ENCODE results near the gene GOLT1A. TPM values are rescaled to one million over a fixed set of nuclear protein-coding genes. Genes with fewer than 3 reads are reported as not detected.

The GOLT1A gene
- polyA plus RNA-seq, 1 donor from 2014 or later: not detected

GRCh38 chr1:204181116-204181515 is 32.7 kb downstream of the GOLT1A start:
- Histone ChIP-seq H3K4me2 (ENCODE audit: low read length) (no peak overlapping the region), H3K36me3 (ENCODE audit: insufficient read depth, low read length) (no peaks in the 10 kb centered on the region), H3K79me2 (replicated peaks; ENCODE audit: insufficient read depth, low read length) (no peaks in the 10 kb centered on the region), H3K4me3 (ENCODE audit: low read length) (no peak overlapping the region), H3F3A (ENCODE audit: insufficient read depth, low read length, poor library complexity, severe bottlenecking) (no peaks in the 10 kb centered on the region), H3K9me2 (ENCODE audit: insufficient read depth, low read length) (no peaks in the 10 kb centered on the region), H3K9me3 (ENCODE audit: low read length) (no peaks in the 10 kb centered on the region), H3K27me3 (ENCODE audit: insufficient read depth, low read depth, low read length) (no peaks in the 10 kb centered on the region), H4K20me1 (ENCODE audit: insufficient read depth) (no peaks in the 10 kb centered on the region), H2AFZ (ENCODE audit: low read depth, low read length) (no peak overlapping the region), H3K27ac (ENCODE audit: low read length) (no peak overlapping the region), H3K9ac (ENCODE audit: low read length) (no peak overlapping the region)
- TF ChIP-seq MXI1 (conservative IDR thresholded peaks at IDR 0.05; ENCODE audit: poor library complexity, severe bottlenecking) (no peak), TAF1 (IDR thresholded peaks at IDR 0.05; ENCODE audit: low read depth) (no peak), EZH2 (IDR thresholded peaks at IDR 0.05; ENCODE audit: borderline replicate concordance, insufficient read depth, low read length, poor library complexity, severe bottlenecking) (no peak)

- Histone ChIP-seq H3K79me2 (replicated peaks; ENCODE audit: insufficient read depth, low read length) (no peaks in the 10 kb centered on the region), H3K9ac (ENCODE audit: low read length) (no peak overlapping the region), H3K4me3 (ENCODE audit: low read length) (no peak overlapping the region), H3F3A (ENCODE audit: insufficient read depth, low read length, poor library complexity, severe bottlenecking) (no peaks in the 10 kb centered on the region), H2AFZ (ENCODE audit: low read depth, low read length) (no peak overlapping the region), H3K27me3 (ENCODE audit: insufficient read depth, low read depth, low read length) (no peaks in the 10 kb centered on the region), H3K9me2 (ENCODE audit: insufficient read depth, low read length) (no peaks in the 10 kb centered on the region), H3K4me2 (ENCODE audit: low read length) (no peak overlapping the region), H4K20me1 (ENCODE audit: insufficient read depth) (no peaks in the 10 kb centered on the region), H3K36me3 (ENCODE audit: insufficient read depth, low read length) (no peaks in the 10 kb centered on the region), H3K27ac (ENCODE audit: low read length) (no peak overlapping the region), H3K9me3 (ENCODE audit: low read length) (no peaks in the 10 kb centered on the region)
- TF ChIP-seq MXI1 (conservative IDR thresholded peaks at IDR 0.05; ENCODE audit: poor library complexity, severe bottlenecking): no peak
- TF ChIP-seq POLR2AphosphoS5 (IDR thresholded peaks at IDR 0.05): no peak
- no peak for TF ChIP-seq REST (IDR thresholded peaks at IDR 0.05; ENCODE audit: borderline replicate concordance)
- no peak for TF ChIP-seq EZH2 (IDR thresholded peaks at IDR 0.05; ENCODE audit: borderline replicate concordance, insufficient read depth, low read length, poor library complexity, severe bottlenecking)
- no peak for TF ChIP-seq SMC3 (conservative IDR thresholded peaks at IDR 0.05; ENCODE audit: poor library complexity)
- no peak for TF ChIP-seq TAF1 (IDR thresholded peaks at IDR 0.05; ENCODE audit: low read depth)
- no peak for TF ChIP-seq EP300 (conservative IDR thresholded peaks at IDR 0.05; ENCODE audit: poor library complexity, severe bottlenecking)
- no peak for TF ChIP-seq RAD21 (conservative IDR thresholded peaks at IDR 0.05)
- no peak for TF ChIP-seq CTCF (IDR thresholded peaks at IDR 0.05; ENCODE audit: poor library complexity, severe bottlenecking)
Observed at GRCh38 chr1:204180133-204180532, 33.7 kb downstream of the GOLT1A start.

Data from neural cell (in vitro differentiated cells).